ENCODE measurements around the gene LCN6.
A peak's percentile ranks its signal among the peaks of the same experiment; 100 is the strongest.

LCN6 gene

DNA sequence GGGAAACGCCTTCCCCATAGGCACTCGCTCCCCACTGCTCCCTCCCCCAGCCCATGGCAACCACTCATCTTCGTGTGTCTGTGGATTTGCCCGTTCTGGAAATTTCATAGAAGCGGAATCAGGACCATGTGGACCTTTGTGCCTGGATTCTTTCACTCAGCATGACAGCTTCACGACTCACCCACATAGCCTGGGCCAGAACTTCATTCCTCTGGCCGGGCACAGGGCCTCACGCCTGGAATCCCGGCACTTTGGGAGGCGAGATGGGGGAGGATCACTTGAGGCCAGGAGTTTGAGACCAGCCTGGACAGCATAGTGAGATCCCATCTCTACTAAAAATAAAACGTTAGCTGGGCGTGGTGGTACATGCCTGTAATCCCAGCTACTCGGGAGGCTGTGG, 48.0 kb downstream of the LCN6 start:
- DNase-seq (ENCODE audit: low read depth): peak; percentile 31
- H3K4me3 ChIP-seq (ENCODE audit: control insufficient read depth, low read depth, low read length): no peak overlapping the region
- no peak for TF ChIP-seq CTCF (conservative IDR thresholded peaks at IDR 0.05; ENCODE audit: control insufficient read depth, insufficient read depth, low read depth, low read length)

GRCh38 chr9:136698635-136699246, 49.6 kb downstream of the LCN6 start:
- no peak for TF ChIP-seq CTCF (conservative IDR thresholded peaks at IDR 0.05; ENCODE audit: control insufficient read depth, insufficient read depth, low read depth, low read length)
- H3K4me3 ChIP-seq (ENCODE audit: control insufficient read depth, low read depth, low read length): no peak overlapping the region
- DNase-seq (ENCODE audit: low read depth): no peak

- DNase-seq (ENCODE audit: low read depth): no peak
- no peak for TF ChIP-seq CTCF (conservative IDR thresholded peaks at IDR 0.05; ENCODE audit: control insufficient read depth, insufficient read depth, low read depth, low read length)
- H3K4me3 ChIP-seq (ENCODE audit: control insufficient read depth, low read depth, low read length): no peak overlapping the region
Observed at GRCh38 chr9:136697821-136698526, 50.4 kb downstream of the LCN6 start.

- no peak overlapping the region for H3K4me3 ChIP-seq (ENCODE audit: control insufficient read depth, low read depth, low read length)
- peak; percentile 28 for DNase-seq (ENCODE audit: low read depth)
- no peak for TF ChIP-seq CTCF (conservative IDR thresholded peaks at IDR 0.05; ENCODE audit: control insufficient read depth, insufficient read depth, low read depth, low read length)
Observed at GRCh38 chr9:136697146-136697820, 51.0 kb downstream of the LCN6 start.

GRCh38 chr9:136696502-136696901, 51.8 kb downstream of the LCN6 start:
- no peak overlapping the region for H3K4me3 ChIP-seq (ENCODE audit: control insufficient read depth, low read depth, low read length)
- no peak for DNase-seq (ENCODE audit: low read depth)
- TF ChIP-seq CTCF (conservative IDR thresholded peaks at IDR 0.05; ENCODE audit: control insufficient read depth, insufficient read depth, low read depth, low read length): no peak

DNA sequence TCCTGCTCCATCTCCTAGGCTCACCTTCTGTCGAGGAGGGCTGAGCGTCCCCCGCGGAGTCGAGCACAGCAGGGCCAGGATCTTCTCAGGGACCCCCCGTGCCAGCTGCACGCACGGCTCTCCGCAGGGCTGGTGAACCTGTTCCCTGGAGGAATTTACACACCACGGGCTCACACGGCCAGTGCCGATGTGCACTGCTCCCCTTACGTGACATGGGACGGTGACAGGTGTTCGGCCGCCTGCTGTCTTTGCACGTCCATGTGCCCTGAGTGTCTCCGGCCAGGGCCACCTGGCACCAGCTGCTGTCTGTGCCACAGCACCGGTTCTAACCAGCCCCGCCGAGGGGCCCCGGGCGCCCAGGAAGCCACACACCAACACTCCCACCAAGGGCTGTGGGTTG, 52.4 kb downstream of the LCN6 start:
- TF ChIP-seq CTCF (conservative IDR thresholded peaks at IDR 0.05; ENCODE audit: control insufficient read depth, insufficient read depth, low read depth, low read length): no peak
- DNase-seq (ENCODE audit: low read depth): no peak
- H3K4me3 ChIP-seq (ENCODE audit: control insufficient read depth, low read depth, low read length): no peak overlapping the region

Data from fibroblast of mammary gland (primary cell).